Renal cortical epithelial cell (primary cell): ENCODE measurements around the gene PLVAP. TPM values are rescaled to one million over a fixed set of nuclear protein-coding genes. Genes with fewer than 3 reads are reported as not detected.

ENCODE experiments used
- DNase-seq: peaks from one replicate; pipeline ENCODE4 v3.0.0-alpha.2; 2011; ENCODE audit warnings: low read depth
- total RNA-seq: library from RNA; depleted of rRNA; stranded (reverse); fragments of >200 nt; gene quantifications from 2 replicates; pipeline ENCODE4 v1.2.3, GENCODE V29; 2014

Gene PLVAP
- total RNA-seq, 1 donor from 2014 or later, result 0.10 TPM

- no peak for DNase-seq
These were observed 17.0 kb downstream of the PLVAP start for GRCh38 chr19:17359905-17360800.

- no peak for DNase-seq
These were observed 18.7 kb downstream of the PLVAP start for GRCh38 chr19:17358395-17358794.

- DNase-seq, result no peak
These were observed 19.4 kb downstream of the PLVAP start for GRCh38 chr19:17357724-17358123.

GRCh38 chr19:17357078-17357666 lies 20.0 kb downstream of the PLVAP start:
- DNase-seq, result no peak

GRCh38 chr19:17353386-17353785 lies 23.8 kb downstream of the PLVAP start:
- DNase-seq, result no peak

GRCh38 chr19:17352608-17353280 lies 24.4 kb downstream of the PLVAP start:
- DNase-seq, result no peak

- DNase-seq, result no peak
These were observed 25.2 kb downstream of the PLVAP start for GRCh38 chr19:17351815-17352435.

GRCh38 chr19:17348700-17349099 lies 28.4 kb downstream of the PLVAP start:
- DNase-seq, result peak; percentile 23

- DNase-seq, result no peak
These were observed 29.3 kb downstream of the PLVAP start for GRCh38 chr19:17347877-17348276.

GRCh38 chr19:17347361-17347760 lies 29.8 kb downstream of the PLVAP start:
- DNase-seq, result no peak

GRCh38 chr19:17346109-17346671 lies 31.0 kb downstream of the PLVAP start:
- peak; percentile 16 for DNase-seq

- DNase-seq, result no peak
These were observed 35.3 kb downstream of the PLVAP start for GRCh38 chr19:17341845-17342244.

- no peak for DNase-seq
These were observed 35.8 kb downstream of the PLVAP start for GRCh38 chr19:17341386-17341785.

- no peak for DNase-seq
These were observed 36.2 kb downstream of the PLVAP start for GRCh38 chr19:17340871-17341357.

GRCh38 chr19:17340302-17340870 lies 36.8 kb downstream of the PLVAP start:
- no peak for DNase-seq

GRCh38 chr19:17339088-17339741 lies 37.9 kb downstream of the PLVAP start:
- no peak for DNase-seq

GRCh38 chr19:17338433-17339078 lies 38.6 kb downstream of the PLVAP start:
- DNase-seq, result no peak

GRCh38 chr19:17337675-17338432 lies 39.3 kb downstream of the PLVAP start:
- DNase-seq, result no peak

- peak; percentile 98 for DNase-seq
These were observed 40.1 kb downstream of the PLVAP start, which contains the start of gene GTPBP3 for GRCh38 chr19:17336872-17337674. TSS of gene GTPBP3 (plus strand) at chr19:17337553. CDS start at chr19:17337612, 59 bp downstream.
